ENCODE results near the gene DNAJC16.

DNA sequence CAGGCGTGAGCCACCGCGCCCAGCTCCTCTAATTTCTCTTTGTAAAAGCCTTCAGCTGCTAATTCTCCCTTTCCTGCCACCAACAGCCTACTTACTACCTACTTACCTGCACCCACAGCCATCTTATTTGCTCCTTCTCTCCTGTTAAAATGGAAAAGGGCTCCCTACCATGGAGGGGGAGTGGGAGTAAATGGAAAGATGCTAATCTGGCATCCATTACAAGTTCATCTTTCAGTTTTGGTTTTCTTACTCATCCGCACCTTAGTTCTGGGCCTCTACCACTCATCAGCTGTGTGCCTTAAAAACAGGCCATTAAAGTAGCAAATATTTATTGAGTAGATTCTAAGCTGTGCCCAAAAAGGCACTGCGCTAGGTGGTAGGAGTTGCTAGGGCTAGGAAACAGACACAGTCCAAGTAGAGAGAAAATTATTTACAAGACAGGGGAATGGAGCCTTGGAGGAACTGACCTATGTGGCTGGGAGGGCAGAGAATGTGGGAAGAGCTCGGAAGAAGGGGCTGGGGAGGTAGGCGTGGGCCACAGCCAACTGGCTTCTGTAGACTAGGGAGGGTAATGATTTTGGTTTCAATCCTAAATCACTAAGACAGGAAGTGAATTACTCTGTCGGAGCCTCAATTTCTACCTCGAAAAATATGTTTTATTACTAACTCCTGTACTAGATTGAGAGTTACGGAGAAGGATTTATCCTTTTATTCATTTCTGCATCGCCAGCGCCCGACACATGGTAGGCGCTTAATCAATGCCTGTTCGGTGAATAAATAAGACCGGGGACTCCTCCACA is 89.9 kb downstream of the DNAJC16 start:
- TF ChIP-seq, protein P1, sequence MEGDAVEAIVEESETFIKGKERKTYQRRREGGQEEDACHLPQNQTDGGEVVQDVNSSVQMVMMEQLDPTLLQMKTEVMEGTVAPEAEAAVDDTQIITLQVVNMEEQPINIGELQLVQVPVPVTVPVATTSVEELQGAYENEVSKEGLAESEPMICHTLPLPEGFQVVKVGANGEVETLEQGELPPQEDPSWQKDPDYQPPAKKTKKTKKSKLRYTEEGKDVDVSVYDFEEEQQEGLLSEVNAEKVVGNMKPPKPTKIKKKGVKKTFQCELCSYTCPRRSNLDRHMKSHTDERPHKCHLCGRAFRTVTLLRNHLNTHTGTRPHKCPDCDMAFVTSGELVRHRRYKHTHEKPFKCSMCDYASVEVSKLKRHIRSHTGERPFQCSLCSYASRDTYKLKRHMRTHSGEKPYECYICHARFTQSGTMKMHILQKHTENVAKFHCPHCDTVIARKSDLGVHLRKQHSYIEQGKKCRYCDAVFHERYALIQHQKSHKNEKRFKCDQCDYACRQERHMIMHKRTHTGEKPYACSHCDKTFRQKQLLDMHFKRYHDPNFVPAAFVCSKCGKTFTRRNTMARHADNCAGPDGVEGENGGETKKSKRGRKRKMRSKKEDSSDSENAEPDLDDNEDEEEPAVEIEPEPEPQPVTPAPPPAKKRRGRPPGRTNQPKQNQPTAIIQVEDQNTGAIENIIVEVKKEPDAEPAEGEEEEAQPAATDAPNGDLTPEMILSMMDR (IDR thresholded peaks at IDR 0.05) = no peak
- no peak for TF ChIP-seq EP300 (IDR thresholded peaks at IDR 0.05)
